ENCODE measurements around the gene TBX2. TPM values are rescaled to one million over a fixed set of nuclear protein-coding genes. Genes with fewer than 3 reads are reported as not detected.

The TBX2 gene
- total RNA-seq, 1 donor from 2014 or later: 0.23 TPM

GRCh38 chr17:61416540-61417363 lies 17.1 kb downstream of the TBX2 start:
- peak; percentile 91 for TF ChIP-seq CTCF (IDR thresholded peaks at IDR 0.05; ENCODE audit: unreplicated experiment)
- H3K4me3 Mint-ChIP-seq (ENCODE audit: unreplicated experiment): peak overlapping the region; percentile 60
- no peaks in the 10 kb centered on the region for H3K36me3 Mint-ChIP-seq (ENCODE audit: low read depth, unreplicated experiment)
- peaks cover 18% of the 10 kb centered on the region for H3K4me1 Mint-ChIP-seq (ENCODE audit: unreplicated experiment)
- H3K9me3 Mint-ChIP-seq (ENCODE audit: unreplicated experiment): no peaks in the 10 kb centered on the region
- H3K27me3 Mint-ChIP-seq (ENCODE audit: unreplicated experiment): peaks cover 16% of the 10 kb centered on the region
- DNase-seq (ENCODE audit: low spot score): peak; percentile 96
- peak overlapping the region; percentile 39 for H3K27ac Mint-ChIP-seq (ENCODE audit: unreplicated experiment)

- no peaks in the 10 kb centered on the region for H3K36me3 Mint-ChIP-seq (ENCODE audit: low read depth, unreplicated experiment)
- H3K4me1 Mint-ChIP-seq (ENCODE audit: unreplicated experiment): peaks cover 13% of the 10 kb centered on the region
- H3K27me3 Mint-ChIP-seq (ENCODE audit: unreplicated experiment): peaks cover 14% of the 10 kb centered on the region
- H3K27ac Mint-ChIP-seq (ENCODE audit: unreplicated experiment): no peak overlapping the region
- no peak for DNase-seq (ENCODE audit: low spot score)
- no peak overlapping the region for H3K4me3 Mint-ChIP-seq (ENCODE audit: unreplicated experiment)
- TF ChIP-seq CTCF (IDR thresholded peaks at IDR 0.05; ENCODE audit: unreplicated experiment): no peak
- no peaks in the 10 kb centered on the region for H3K9me3 Mint-ChIP-seq (ENCODE audit: unreplicated experiment)
These were observed 18.8 kb downstream of the TBX2 start for GRCh38 chr17:61418449-61418848.

GRCh38 chr17:61419496-61420046 lies 19.9 kb downstream of the TBX2 start:
- TF ChIP-seq CTCF (IDR thresholded peaks at IDR 0.05; ENCODE audit: unreplicated experiment): no peak
- no peaks in the 10 kb centered on the region for H3K9me3 Mint-ChIP-seq (ENCODE audit: unreplicated experiment)
- H3K27me3 Mint-ChIP-seq (ENCODE audit: unreplicated experiment): peaks cover 13% of the 10 kb centered on the region
- H3K36me3 Mint-ChIP-seq (ENCODE audit: low read depth, unreplicated experiment): no peaks in the 10 kb centered on the region
- H3K27ac Mint-ChIP-seq (ENCODE audit: unreplicated experiment): no peak overlapping the region
- no peak for DNase-seq (ENCODE audit: low spot score)
- no peak overlapping the region for H3K4me3 Mint-ChIP-seq (ENCODE audit: unreplicated experiment)
- H3K4me1 Mint-ChIP-seq (ENCODE audit: unreplicated experiment): peaks cover 9% of the 10 kb centered on the region

GRCh38 chr17:61420052-61420451 lies 20.4 kb downstream of the TBX2 start:
- no peak for TF ChIP-seq CTCF (IDR thresholded peaks at IDR 0.05; ENCODE audit: unreplicated experiment)
- Mint-ChIP-seq H3K9me3 (ENCODE audit: unreplicated experiment) (no peaks in the 10 kb centered on the region), H3K27ac (ENCODE audit: unreplicated experiment) (no peak overlapping the region), H3K4me3 (ENCODE audit: unreplicated experiment) (no peak overlapping the region), H3K36me3 (ENCODE audit: low read depth, unreplicated experiment) (no peaks in the 10 kb centered on the region), H3K4me1 (ENCODE audit: unreplicated experiment) (peaks cover 9% of the 10 kb centered on the region), H3K27me3 (ENCODE audit: unreplicated experiment) (peaks cover 13% of the 10 kb centered on the region)
- no peak for DNase-seq (ENCODE audit: low spot score)
